GM12878 (cell line): ENCODE measurements around the gene PRKCB.

Source experiments
- CEBPB ChIP-seq, 2 experiments: fragments of 150-350 bp in 1 of 2; IDR thresholded peaks; 2 replicates each; pipeline ENCODE4 v1.6.1; 2012 to 2014; ENCODE audit warnings: low read depth in 2 of 2, low read length in 2 of 2, borderline replicate concordance in 1 of 2, inconsistent platforms in 1 of 2
- CEBPZ ChIP-seq: fragments of 150-350 bp; IDR thresholded peaks from 2 replicates; pipeline ENCODE4 v1.6.1; 2016; ENCODE audit warnings: low read depth, low read length
- CHD2 ChIP-seq: IDR thresholded peaks from 2 replicates; pipeline ENCODE4 v1.6.1; 2011; ENCODE audit warnings: low read depth, low read length, improper control_type of control experiment, borderline replicate concordance
- CUX1 ChIP-seq: IDR thresholded peaks from 2 replicates; pipeline ENCODE4 v1.6.1; 2012; ENCODE audit warnings: improper control_type of control experiment, low read depth, low read length; ENCODE audit not compliant: insufficient replicate concordance
- EZH2 ChIP-seq: IDR thresholded peaks from 2 replicates; pipeline ENCODE4 v1.6.1; 2012; ENCODE audit warnings: low read depth, mild to moderate bottlenecking, control low read depth, inconsistent platforms, low read length, borderline replicate concordance; ENCODE audit not compliant: control insufficient read depth
- POLR2A ChIP-seq: IDR thresholded peaks from 2 replicates; pipeline ENCODE4 v1.6.1; 2011; ENCODE audit warnings: low read depth, mild to moderate bottlenecking, low read length
- RAD21 ChIP-seq: IDR thresholded peaks from 2 replicates; pipeline ENCODE4 v1.6.1; 2011; ENCODE audit warnings: mild to moderate bottlenecking, low read depth, low read length, moderate library complexity; ENCODE audit not compliant: insufficient read depth
- TAF1 ChIP-seq: IDR thresholded peaks from 2 replicates; pipeline ENCODE4 v1.6.1; 2011; ENCODE audit warnings: mild to moderate bottlenecking, low read depth, low read length, borderline replicate concordance
- WRNIP1 ChIP-seq: IDR thresholded peaks from 2 replicates; pipeline ENCODE4 v1.6.1; 2011; ENCODE audit warnings: low read depth, low read length, improper control_type of control experiment, borderline replicate concordance
- ZBTB33 ChIP-seq: fragments of 450-650 bp; IDR thresholded peaks from 2 replicates; pipeline ENCODE4 v1.6.1; 2017; ENCODE audit warnings: mild to moderate bottlenecking
- ZNF274 ChIP-seq: IDR thresholded peaks from one replicate; pipeline ENCODE4 v1.8.0; 2011; ENCODE audit not compliant: insufficient read length, insufficient read depth

GRCh38 chr16:23830276-23830675 is 5.5 kb upstream of the PRKCB start:
- no peak for TF ChIP-seq CEBPZ
- no peak for TF ChIP-seq CEBPB (IDR thresholded peaks at IDR 0.05; ENCODE audit: borderline replicate concordance in 1 of 2, low read depth in 2 of 2, low read length in 2 of 2)
- no peak for TF ChIP-seq ZBTB33
- TF ChIP-seq WRNIP1, result no peak
- TF ChIP-seq EZH2, result no peak
- no peak for TF ChIP-seq CHD2
- TF ChIP-seq POLR2A, result no peak
- TF ChIP-seq RAD21, result no peak
- TF ChIP-seq TAF1, result no peak
- TF ChIP-seq ZNF274, result no peak
- TF ChIP-seq CUX1, result no peak
